RWPE2 (cell line): ENCODE measurements around the gene CORO7.
A peak's percentile ranks its signal among the peaks of the same experiment; 100 is the strongest.
"Not testable (repeated sequence)": the region's sequence is repeated elsewhere in the genome, so short reads cannot be mapped to it uniquely, and the experiment has no call there.

Experiments
- ATAC-seq: fragments of 200-7000 bp; cut with Tn5 transposase; 3 replicates; pipeline ENCODE4 v1.9.1; 2021; ENCODE audit warnings: low read depth
- DNase-seq: peaks from one replicate; pipeline ENCODE4 v3.0.0-alpha.2; 2020; ENCODE audit warnings: low spot score
- H3K27ac ChIP-seq: fragments of 450-650 bp; 2 replicates; pipeline ENCODE4 v1.5.1; 2017; ENCODE audit warnings: mild to moderate bottlenecking; ENCODE audit not compliant: poor library complexity, severe bottlenecking
- H3K27me3 ChIP-seq: fragments of 250-450 bp; sonication (Bioruptor Pico); 2 replicates; pipeline ENCODE4 v1.5.1; 2021; ENCODE audit warnings: mild to moderate bottlenecking, moderate library complexity; ENCODE audit not compliant: insufficient read depth, poor library complexity, severe bottlenecking
- H3K36me3 ChIP-seq: fragments of 250-450 bp; sonication (Bioruptor Pico); 2 replicates; pipeline ENCODE4 v1.5.1; 2020; ENCODE audit warnings: low read depth, mild to moderate bottlenecking, moderate library complexity
- H3K4me1 ChIP-seq: fragments of 250-450 bp; sonication (Bioruptor Pico); 2 replicates; pipeline ENCODE4 v1.5.1; 2021; ENCODE audit warnings: mild to moderate bottlenecking, moderate library complexity; ENCODE audit not compliant: insufficient read depth, poor library complexity, severe bottlenecking
- H3K4me3 ChIP-seq: fragments of 250-450 bp; sonication (Bioruptor Pico); 2 replicates; pipeline ENCODE4 v1.5.1; 2021; ENCODE audit warnings: mild to moderate bottlenecking, moderate library complexity; ENCODE audit not compliant: severe bottlenecking
- H3K9me3 ChIP-seq: fragments of 250-450 bp; sonication (Bioruptor Pico); 2 replicates; pipeline ENCODE4 v1.5.1; 2021; ENCODE audit warnings: mild to moderate bottlenecking, moderate library complexity; ENCODE audit not compliant: severe bottlenecking
- TF ChIP-seq, protein P1 (sequence below): fragments of 450-650 bp; IDR thresholded peaks from one replicate; pipeline ENCODE4 v1.5.1; 2017; ENCODE audit warnings: mild to moderate bottlenecking, moderate library complexity; ENCODE audit not compliant: poor library complexity, severe bottlenecking

Gene CORO7

DNA sequence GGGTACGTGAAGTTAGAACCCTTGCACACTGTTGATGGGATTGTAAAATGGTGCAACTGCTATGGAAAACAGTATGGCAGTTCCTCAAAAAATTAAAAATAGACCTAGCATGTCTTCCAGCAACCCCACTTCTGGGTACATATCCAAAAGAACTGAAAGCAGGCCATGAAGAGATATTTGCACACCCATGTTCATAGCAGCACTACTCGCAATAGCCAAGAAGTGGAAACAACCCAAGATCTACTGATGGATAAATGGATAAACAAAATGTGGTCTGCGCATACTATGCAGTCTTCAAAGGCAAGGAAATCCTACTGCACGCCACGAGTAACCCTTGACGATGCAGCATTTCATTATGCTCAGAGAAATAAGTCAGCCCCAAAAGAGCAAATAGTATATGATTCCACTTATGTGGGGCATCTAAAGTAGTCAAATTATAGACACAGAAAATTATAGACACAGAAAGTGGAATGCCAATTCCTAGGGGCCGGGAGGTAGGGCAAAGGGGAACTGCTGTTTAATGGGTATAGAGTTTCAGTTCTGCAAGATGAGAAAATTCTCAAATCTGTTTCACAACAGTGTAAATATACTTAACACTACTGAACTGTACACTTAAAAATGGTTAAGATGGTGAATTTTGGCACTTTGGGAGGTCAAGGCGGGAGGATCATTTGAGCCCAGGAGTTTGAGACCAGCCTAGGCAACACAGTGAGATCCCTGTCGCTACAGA lies 17.2 kb downstream of the CORO7 start:
- Histone ChIP-seq H3K27ac (no peak overlapping the region), H3K4me3 (no peak overlapping the region), H3K4me1 (no peaks in the 10 kb centered on the region), H3K27me3 (no peaks in the 10 kb centered on the region), H3K36me3 (peaks cover 12% of the 10 kb centered on the region), H3K9me3 (no peaks in the 10 kb centered on the region)
- ATAC-seq (no peak), DNase-seq (no peak)
- TF ChIP-seq, protein P1, sequence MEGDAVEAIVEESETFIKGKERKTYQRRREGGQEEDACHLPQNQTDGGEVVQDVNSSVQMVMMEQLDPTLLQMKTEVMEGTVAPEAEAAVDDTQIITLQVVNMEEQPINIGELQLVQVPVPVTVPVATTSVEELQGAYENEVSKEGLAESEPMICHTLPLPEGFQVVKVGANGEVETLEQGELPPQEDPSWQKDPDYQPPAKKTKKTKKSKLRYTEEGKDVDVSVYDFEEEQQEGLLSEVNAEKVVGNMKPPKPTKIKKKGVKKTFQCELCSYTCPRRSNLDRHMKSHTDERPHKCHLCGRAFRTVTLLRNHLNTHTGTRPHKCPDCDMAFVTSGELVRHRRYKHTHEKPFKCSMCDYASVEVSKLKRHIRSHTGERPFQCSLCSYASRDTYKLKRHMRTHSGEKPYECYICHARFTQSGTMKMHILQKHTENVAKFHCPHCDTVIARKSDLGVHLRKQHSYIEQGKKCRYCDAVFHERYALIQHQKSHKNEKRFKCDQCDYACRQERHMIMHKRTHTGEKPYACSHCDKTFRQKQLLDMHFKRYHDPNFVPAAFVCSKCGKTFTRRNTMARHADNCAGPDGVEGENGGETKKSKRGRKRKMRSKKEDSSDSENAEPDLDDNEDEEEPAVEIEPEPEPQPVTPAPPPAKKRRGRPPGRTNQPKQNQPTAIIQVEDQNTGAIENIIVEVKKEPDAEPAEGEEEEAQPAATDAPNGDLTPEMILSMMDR: no peak

DNA sequence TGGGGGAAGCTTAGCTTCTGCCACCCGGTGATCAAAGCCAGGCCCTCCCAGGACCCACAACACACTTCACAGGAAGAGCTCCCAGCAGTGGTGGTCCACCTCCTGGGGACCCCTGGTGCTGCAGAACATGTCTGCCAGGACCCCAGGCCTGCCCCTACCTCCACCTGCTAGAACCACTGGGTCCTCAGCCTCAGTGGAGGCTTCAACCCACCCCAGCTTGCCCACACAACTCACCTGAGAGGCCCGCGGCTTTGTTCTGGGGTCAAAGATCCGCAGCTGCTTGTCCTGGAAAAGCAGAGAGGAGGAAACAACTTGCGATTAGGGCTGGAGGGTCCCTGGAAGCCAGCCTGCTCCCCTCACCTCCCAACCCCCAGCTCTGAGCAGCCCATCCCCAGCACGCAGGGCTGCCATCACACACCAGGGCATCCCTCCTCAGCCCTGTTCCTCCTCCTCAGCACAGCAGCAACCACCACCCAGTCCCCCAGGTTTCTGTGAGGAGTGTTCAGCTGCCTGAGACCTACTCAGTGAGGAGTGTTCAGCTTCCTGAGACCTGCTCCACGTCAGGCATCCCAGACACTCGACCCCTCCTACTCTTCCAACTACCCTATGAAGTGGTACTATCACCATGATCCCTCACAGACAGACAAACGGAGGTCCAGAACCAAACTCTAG lies 21.2 kb downstream of the CORO7 start:
- no peak overlapping the region for H3K4me3 ChIP-seq
- ATAC-seq (no peak), DNase-seq (no peak)
- no peaks in the 10 kb centered on the region for H3K27me3 ChIP-seq
- TF ChIP-seq, protein P1: no peak
- H3K9me3 ChIP-seq: no peaks in the 10 kb centered on the region
- peaks cover 17% of the 10 kb centered on the region for H3K4me1 ChIP-seq
- H3K27ac ChIP-seq: no peak overlapping the region
- peaks cover 9% of the 10 kb centered on the region; the same call in 1 of the 2 replicates for H3K36me3 ChIP-seq

DNA sequence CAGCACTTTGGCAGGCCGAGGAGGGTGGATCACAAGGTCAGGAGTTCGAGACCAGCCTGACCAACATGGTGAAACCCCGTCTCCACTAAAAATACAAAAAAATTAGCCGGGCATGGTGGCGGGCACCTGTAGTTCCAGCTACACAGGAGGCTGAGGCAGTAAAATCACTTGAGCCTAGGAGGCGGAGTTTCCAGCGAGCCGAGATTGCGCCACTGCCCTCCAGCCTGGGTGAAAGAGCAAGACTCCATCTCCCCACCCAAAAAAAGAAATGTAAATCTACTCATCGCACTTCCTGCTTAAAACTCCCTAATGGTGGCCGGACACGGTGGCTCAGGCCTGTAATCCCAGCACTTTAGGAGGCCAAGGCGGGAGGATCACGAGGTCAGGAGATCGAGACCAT lies 22.5 kb downstream of the CORO7 start:
- not testable (repeated sequence) for H3K9me3 ChIP-seq, DNase-seq, ATAC-seq, H3K4me3 ChIP-seq, H3K36me3 ChIP-seq, H3K27me3 ChIP-seq
- Histone ChIP-seq H3K27ac (peak overlapping the region; percentile 83), H3K4me1 (peaks cover 17% of the 10 kb centered on the region)

DNA sequence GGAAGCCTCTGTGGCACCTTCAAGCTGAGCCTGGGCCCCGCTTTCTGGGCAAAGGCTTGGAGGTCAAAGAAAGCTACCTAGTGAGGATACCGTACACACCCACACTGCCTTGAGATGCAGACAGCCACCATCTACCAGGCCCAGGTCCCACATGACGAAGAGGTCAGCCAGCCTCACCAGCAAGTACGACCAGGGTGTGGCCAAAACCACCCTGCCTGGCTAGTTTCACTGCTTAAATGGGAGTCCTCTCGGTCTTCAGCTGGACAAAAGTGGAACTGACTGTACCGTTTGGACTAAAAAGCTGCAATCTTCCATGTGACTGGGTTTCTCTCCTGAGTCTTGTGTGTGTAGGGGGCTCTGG lies 23.2 kb downstream of the CORO7 start:
- Histone ChIP-seq H3K9me3 (no peaks in the 10 kb centered on the region), H3K36me3 (peaks cover 8% of the 10 kb centered on the region; the same call in 1 of the 2 replicates), H3K4me3 (no peak overlapping the region), H3K27me3 (no peaks in the 10 kb centered on the region), H3K4me1 (peaks cover 17% of the 10 kb centered on the region), H3K27ac (peak overlapping the region; percentile 83)
- no peak for DNase-seq
- TF ChIP-seq, protein P1: no peak
- ATAC-seq: peak; percentile 59

DNA sequence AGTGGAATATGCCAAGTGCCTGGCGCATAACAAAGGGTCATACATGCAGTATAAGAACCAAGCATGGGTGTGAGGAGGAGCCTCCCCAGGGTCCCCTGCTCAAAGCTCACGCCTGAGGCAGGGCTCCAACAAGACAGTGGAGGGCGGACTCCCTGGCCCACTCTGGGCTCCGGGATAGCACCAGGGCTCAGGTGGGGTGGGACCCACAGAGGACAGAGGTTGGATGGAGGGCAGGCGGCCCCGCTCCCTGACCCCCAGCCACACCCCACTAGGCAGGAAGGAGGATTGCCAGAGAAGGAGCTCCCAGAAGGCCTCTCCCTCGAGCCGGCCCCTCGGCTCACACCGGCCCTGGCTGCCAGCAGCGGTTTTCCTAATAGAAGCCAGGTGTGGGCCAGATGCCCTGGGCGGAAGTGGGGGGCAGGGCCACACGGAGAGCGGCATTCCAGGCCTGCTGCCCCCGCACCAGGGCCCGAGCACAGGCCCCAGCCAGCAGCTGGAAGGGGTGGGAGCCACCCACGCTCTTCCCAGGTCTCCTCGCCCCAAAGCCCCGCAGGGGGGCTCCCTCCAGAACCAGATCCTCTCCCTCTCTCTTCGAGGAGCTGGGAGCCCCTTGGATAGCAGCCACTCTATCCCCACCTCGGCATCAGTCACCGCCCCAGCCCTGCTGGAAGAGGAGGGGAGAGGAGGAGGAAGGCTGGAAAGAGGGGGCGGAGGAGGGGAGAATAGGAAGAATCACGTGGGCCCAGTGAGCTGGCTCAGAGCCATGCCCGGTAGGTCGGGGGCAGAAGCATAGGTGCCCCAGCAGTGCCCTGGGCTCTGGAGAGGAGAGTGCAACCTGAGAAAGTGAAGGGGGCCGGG lies 23.8 kb downstream of the CORO7 start:
- DNase-seq (no peak), ATAC-seq (peak; percentile 83)
- no peak overlapping the region for H3K4me3 ChIP-seq
- peaks cover 3% of the 10 kb centered on the region; the same call in 1 of the 2 replicates for H3K36me3 ChIP-seq
- H3K4me1 ChIP-seq: peaks cover 17% of the 10 kb centered on the region
- TF ChIP-seq, protein P1: no peak
- peak overlapping the region; percentile 83 for H3K27ac ChIP-seq
- no peaks in the 10 kb centered on the region for H3K27me3 ChIP-seq
- H3K9me3 ChIP-seq: no peaks in the 10 kb centered on the region
